GM18499 (cell line): ENCODE data around the gene CHRNA1.

ENCODE experiments used
- ATAC-seq: cut with Tn5 transposase; IDR thresholded peaks from one replicate; pipeline ENCODE4 v1.9.1; 2021; ENCODE audit warnings: moderate number of reproducible peaks; ENCODE audit not compliant: insufficient read depth, unreplicated experiment

Gene CHRNA1

GRCh38 chr2:174763780-174764179, 492 bp downstream of the CHRNA1 start:
- no peak for ATAC-seq

GRCh38 chr2:174762464-174762863, 1.8 kb downstream of the CHRNA1 start:
- no peak for ATAC-seq

GRCh38 chr2:174761837-174762236, 2.4 kb downstream of the CHRNA1 start:
- no peak for ATAC-seq

- ATAC-seq = no peak
These were observed 3.3 kb downstream of the CHRNA1 start for GRCh38 chr2:174760845-174761473.

GRCh38 chr2:174759381-174760065, 4.7 kb downstream of the CHRNA1 start:
- ATAC-seq = no peak

- no peak for ATAC-seq
These were observed 7.5 kb downstream of the CHRNA1 start for GRCh38 chr2:174756743-174757142.

GRCh38 chr2:174753038-174753633, 11.1 kb downstream of the CHRNA1 start:
- no peak for ATAC-seq

- peak; percentile 83 for ATAC-seq
These were observed 11.8 kb downstream of the CHRNA1 start for GRCh38 chr2:174752403-174753037.

GRCh38 chr2:174750923-174751441, 13.3 kb downstream of the CHRNA1 start:
- peak; percentile 29 for ATAC-seq

- no peak for ATAC-seq
These were observed 14.5 kb downstream of the CHRNA1 start for GRCh38 chr2:174749793-174750192.

GRCh38 chr2:174748948-174749347, 15.3 kb downstream of the CHRNA1 start:
- no peak for ATAC-seq

GRCh38 chr2:174745142-174745541, 19.1 kb downstream of the CHRNA1 start:
- no peak for ATAC-seq

- ATAC-seq = no peak
These were observed 20.2 kb downstream of the CHRNA1 start for GRCh38 chr2:174744111-174744510.

- ATAC-seq = no peak
These were observed 23.6 kb downstream of the CHRNA1 start for GRCh38 chr2:174740721-174741120.

GRCh38 chr2:174738841-174739240, 25.4 kb downstream of the CHRNA1 start:
- ATAC-seq = no peak

GRCh38 chr2:174731546-174731945, 32.7 kb downstream of the CHRNA1 start:
- no peak for ATAC-seq

- no peak for ATAC-seq
These were observed 33.6 kb downstream of the CHRNA1 start for GRCh38 chr2:174730698-174731018.

GRCh38 chr2:174729797-174730697, 34.2 kb downstream of the CHRNA1 start:
- no peak for ATAC-seq

GRCh38 chr2:174728096-174728495, 36.2 kb downstream of the CHRNA1 start:
- ATAC-seq = no peak

- ATAC-seq = no peak
These were observed 38.1 kb downstream of the CHRNA1 start for GRCh38 chr2:174726212-174726611.
